ENCODE results near the gene LRFN3. TPM values are rescaled to one million over a fixed set of nuclear protein-coding genes. Genes with fewer than 3 reads are reported as not detected.

LRFN3 gene

Small RNA genes within 50 kb of the gene (small RNA-seq; reads per million reads assigned to genes)
- gene AF038458.1 (ENCODE audit: low read depth): not detected
